ENCODE results near the gene PIM1. TPM values are rescaled to one million over a fixed set of nuclear protein-coding genes. Genes with fewer than 3 reads are reported as not detected.

Gene PIM1
- total and polyA plus RNA-seq, 4 donors = 12.4 to 24.9 (median 17.5) TPM

- H3K27me3 ChIP-seq (ENCODE audit: control insufficient read depth, insufficient read depth, low read length) = no peaks in the 10 kb centered on the region
- WGBS (ENCODE audit: insufficient coverage) = under 1% methylated on average over 92 of the region's 92 CpGs
- H3K4me1 ChIP-seq (ENCODE audit: control insufficient read depth, insufficient read depth, low read length) = peaks cover 23% of the 10 kb centered on the region
- H3K36me3 ChIP-seq (ENCODE audit: control insufficient read depth, insufficient read depth, low read length) = peaks cover 32% of the 10 kb centered on the region
- peak overlapping the region; percentile 67 for H3K4me3 ChIP-seq (ENCODE audit: low read depth, low read length)
- no peaks in the 10 kb centered on the region for H3K9me3 ChIP-seq (ENCODE audit: control insufficient read depth, insufficient read depth, low read length)
- peak in 4 of 6 donors; percentile 20 to 76 (median 51) for DNase-seq (ENCODE audit: low read depth in 4 of 6, low spot score in 6 of 6)
- H3K27ac ChIP-seq (ENCODE audit: low read depth, low read length) = peak overlapping the region; percentile 86
Observed at GRCh38 chr6:37170273-37171200, 585 bp downstream of the PIM1 start.

- H3K4me3 ChIP-seq (ENCODE audit: low read depth, low read length) = peak overlapping the region; percentile 67
- H3K9me3 ChIP-seq (ENCODE audit: control insufficient read depth, insufficient read depth, low read length) = no peaks in the 10 kb centered on the region
- H3K27ac ChIP-seq (ENCODE audit: low read depth, low read length) = peak overlapping the region; percentile 86
- DNase-seq (ENCODE audit: low read depth in 4 of 6, low spot score in 6 of 6) = peak in 4 of 6 donors; percentile 26 to 68 (median 36)
- H3K27me3 ChIP-seq (ENCODE audit: control insufficient read depth, insufficient read depth, low read length) = no peaks in the 10 kb centered on the region
- under 1% methylated on average over 45 of the region's 45 CpGs for WGBS (ENCODE audit: insufficient coverage)
- H3K36me3 ChIP-seq (ENCODE audit: control insufficient read depth, insufficient read depth, low read length) = peaks cover 38% of the 10 kb centered on the region
- H3K4me1 ChIP-seq (ENCODE audit: control insufficient read depth, insufficient read depth, low read length) = peaks cover 23% of the 10 kb centered on the region
Observed at GRCh38 chr6:37171201-37171969, 1.4 kb downstream of the PIM1 start.

- H3K27me3 ChIP-seq (ENCODE audit: control insufficient read depth, insufficient read depth, low read length) = no peaks in the 10 kb centered on the region
- H3K4me3 ChIP-seq (ENCODE audit: low read depth, low read length) = peak overlapping the region; percentile 67
- H3K4me1 ChIP-seq (ENCODE audit: control insufficient read depth, insufficient read depth, low read length) = peaks cover 23% of the 10 kb centered on the region
- peak overlapping the region; percentile 86 for H3K27ac ChIP-seq (ENCODE audit: low read depth, low read length)
- DNase-seq (ENCODE audit: low read depth in 4 of 6, low spot score in 6 of 6) = peak in 5 of 6 donors; percentile 72 to 96 (median 85)
- 12% methylated on average over 9 of the region's 17 CpGs for WGBS (ENCODE audit: insufficient coverage)
- peaks cover 38% of the 10 kb centered on the region for H3K36me3 ChIP-seq (ENCODE audit: control insufficient read depth, insufficient read depth, low read length)
- H3K9me3 ChIP-seq (ENCODE audit: control insufficient read depth, insufficient read depth, low read length) = no peaks in the 10 kb centered on the region
Observed at GRCh38 chr6:37171970-37172812, 2.2 kb downstream of the PIM1 start.

- Histone ChIP-seq H3K36me3 (ENCODE audit: control insufficient read depth, insufficient read depth, low read length) (peaks cover 38% of the 10 kb centered on the region), H3K4me1 (ENCODE audit: control insufficient read depth, insufficient read depth, low read length) (peaks cover 23% of the 10 kb centered on the region), H3K27me3 (ENCODE audit: control insufficient read depth, insufficient read depth, low read length) (no peaks in the 10 kb centered on the region), H3K27ac (ENCODE audit: low read depth, low read length) (no peak overlapping the region), H3K4me3 (ENCODE audit: low read depth, low read length) (no peak overlapping the region), H3K9me3 (ENCODE audit: control insufficient read depth, insufficient read depth, low read length) (no peaks in the 10 kb centered on the region)
- DNase-seq (ENCODE audit: low read depth in 4 of 6, low spot score in 6 of 6) = no peak
- WGBS (ENCODE audit: insufficient coverage) = 94% methylated on average over 7 of the region's 7 CpGs
Observed at GRCh38 chr6:37172912-37173492, 3.0 kb downstream of the PIM1 start.

- 75% methylated on average over 5 of the region's 9 CpGs for WGBS (ENCODE audit: insufficient coverage)
- Histone ChIP-seq H3K4me1 (ENCODE audit: control insufficient read depth, insufficient read depth, low read length) (peaks cover 23% of the 10 kb centered on the region), H3K9me3 (ENCODE audit: control insufficient read depth, insufficient read depth, low read length) (no peaks in the 10 kb centered on the region), H3K4me3 (ENCODE audit: low read depth, low read length) (no peak overlapping the region), H3K36me3 (ENCODE audit: control insufficient read depth, insufficient read depth, low read length) (peaks cover 38% of the 10 kb centered on the region), H3K27me3 (ENCODE audit: control insufficient read depth, insufficient read depth, low read length) (no peaks in the 10 kb centered on the region), H3K27ac (ENCODE audit: low read depth, low read length) (no peak overlapping the region)
- no peak for DNase-seq (ENCODE audit: low read depth in 4 of 6, low spot score in 6 of 6)
Observed at GRCh38 chr6:37173493-37174195, 3.7 kb downstream of the PIM1 start.

GRCh38 chr6:37174196-37174514 is 4.2 kb downstream of the PIM1 start:
- Histone ChIP-seq H3K27ac (ENCODE audit: low read depth, low read length) (no peak overlapping the region), H3K27me3 (ENCODE audit: control insufficient read depth, insufficient read depth, low read length) (no peaks in the 10 kb centered on the region), H3K4me1 (ENCODE audit: control insufficient read depth, insufficient read depth, low read length) (peaks cover 19% of the 10 kb centered on the region), H3K4me3 (ENCODE audit: low read depth, low read length) (no peak overlapping the region), H3K36me3 (ENCODE audit: control insufficient read depth, insufficient read depth, low read length) (peaks cover 38% of the 10 kb centered on the region), H3K9me3 (ENCODE audit: control insufficient read depth, insufficient read depth, low read length) (no peaks in the 10 kb centered on the region)
- 100% methylated on average over 1 of the region's 3 CpGs for WGBS (ENCODE audit: insufficient coverage)
- no peak for DNase-seq (ENCODE audit: low read depth in 4 of 6, low spot score in 6 of 6)

- Histone ChIP-seq H3K9me3 (ENCODE audit: control insufficient read depth, insufficient read depth, low read length) (no peaks in the 10 kb centered on the region), H3K27ac (ENCODE audit: low read depth, low read length) (no peak overlapping the region), H3K4me3 (ENCODE audit: low read depth, low read length) (no peak overlapping the region), H3K27me3 (ENCODE audit: control insufficient read depth, insufficient read depth, low read length) (no peaks in the 10 kb centered on the region), H3K4me1 (ENCODE audit: control insufficient read depth, insufficient read depth, low read length) (peaks cover 15% of the 10 kb centered on the region), H3K36me3 (ENCODE audit: control insufficient read depth, insufficient read depth, low read length) (peaks cover 38% of the 10 kb centered on the region)
- WGBS (ENCODE audit: insufficient coverage) = 79% methylated on average over 3 of the region's 10 CpGs
- no peak for DNase-seq (ENCODE audit: low read depth in 4 of 6, low spot score in 6 of 6)
Observed at GRCh38 chr6:37174515-37175331, 4.8 kb downstream of the PIM1 start.
